ENCODE data around the gene GRAPL.
"Not testable (repeated sequence)": the region's sequence is repeated elsewhere in the genome, so short reads cannot be mapped to it uniquely, and the experiment has no call there.

DNA sequence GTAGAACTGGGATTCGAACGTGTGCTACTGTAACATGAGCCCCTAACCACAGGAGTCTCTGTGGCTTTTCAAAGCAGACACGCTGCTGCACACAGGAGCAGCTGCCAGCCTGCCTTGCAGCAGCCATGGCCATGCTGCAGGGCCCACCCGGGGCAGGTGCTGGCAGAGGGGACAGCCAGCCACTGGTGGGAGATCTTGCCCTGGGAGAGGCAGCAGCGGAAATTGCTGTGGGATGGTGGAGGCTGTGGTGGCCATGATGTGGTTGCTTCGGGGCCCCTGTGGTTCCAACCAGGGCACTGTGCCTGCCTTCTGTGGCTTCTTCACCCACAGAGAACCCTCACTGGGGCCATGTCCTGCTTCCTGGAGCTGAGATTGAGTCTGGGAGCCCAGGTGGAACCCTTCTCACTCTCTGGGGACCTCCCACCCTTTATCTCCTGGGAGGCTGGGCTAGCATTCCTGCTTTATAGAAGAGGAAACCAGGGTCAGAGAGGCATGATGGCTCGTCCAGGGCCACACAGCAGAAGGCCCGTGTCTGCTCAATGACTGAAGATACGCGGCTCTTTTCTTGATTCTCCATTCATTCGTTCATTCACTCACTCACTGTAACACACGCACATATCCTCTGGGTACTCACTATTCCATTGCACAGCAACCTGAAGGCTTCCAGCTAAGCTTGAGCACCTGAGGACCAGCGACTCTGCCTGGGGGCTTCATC is 37.2 kb upstream of the GRAPL start:
- not testable (repeated sequence) for TF ChIP-seq CTCF (conservative IDR thresholded peaks at IDR 0.05; ENCODE audit: low read length); EZH2phosphoT487 (IDR thresholded peaks at IDR 0.05; ENCODE audit: borderline replicate concordance, low read depth, low read length)
